Activated CD4-positive, alpha-beta T cell treated with anti-CD3 and anti-CD28 coated beads for 4 hours (primary cell): ENCODE results near the gene AACS.
"Not testable (repeated sequence)": the region's sequence is repeated elsewhere in the genome, so short reads cannot be mapped to it uniquely, and the experiment has no call there.

ENCODE experiments used
- DNase-seq, 2 donors: peaks; one replicate each; pipeline ENCODE4 v3.0.0-alpha.2; 2020

Gene AACS

GRCh38 chr12:125128439-125129178 lies 63.4 kb downstream of the AACS start:
- no peak for DNase-seq

- DNase-seq: no peak
These were observed 63.9 kb downstream of the AACS start for GRCh38 chr12:125129179-125129571.

- no peak for DNase-seq
These were observed 64.5 kb downstream of the AACS start for GRCh38 chr12:125129591-125130255.

GRCh38 chr12:125131958-125132357 lies 66.7 kb downstream of the AACS start:
- no peak for DNase-seq

GRCh38 chr12:125132698-125133400 lies 67.6 kb downstream of the AACS start:
- DNase-seq: no peak

GRCh38 chr12:125133616-125134015 lies 68.4 kb downstream of the AACS start:
- DNase-seq: no peak

GRCh38 chr12:125134576-125134975 lies 69.3 kb downstream of the AACS start:
- no peak for DNase-seq

GRCh38 chr12:125135906-125136305 lies 70.7 kb downstream of the AACS start:
- no peak for DNase-seq

GRCh38 chr12:125136702-125137101 lies 71.5 kb downstream of the AACS start:
- DNase-seq: no peak

- no peak for DNase-seq
These were observed 72.6 kb downstream of the AACS start for GRCh38 chr12:125137766-125138344.

- no peak for DNase-seq
These were observed 75.3 kb downstream of the AACS start for GRCh38 chr12:125140279-125141209.

- not testable (repeated sequence) for DNase-seq
These were observed 76.0 kb downstream of the AACS start for GRCh38 chr12:125141210-125141573.

GRCh38 chr12:125142601-125143000 lies 77.4 kb downstream of the AACS start:
- DNase-seq: no peak

- no peak for DNase-seq
These were observed 78.3 kb downstream of the AACS start for GRCh38 chr12:125143491-125143890.

- DNase-seq: no peak
These were observed 80.0 kb downstream of the AACS start for GRCh38 chr12:125145196-125145595.

GRCh38 chr12:125148316-125148715 lies 83.1 kb downstream of the AACS start:
- DNase-seq: no peak

- DNase-seq: no peak
These were observed 84.2 kb downstream of the AACS start for GRCh38 chr12:125149160-125150108.

- DNase-seq: no peak
These were observed 86.0 kb downstream of the AACS start for GRCh38 chr12:125151284-125151683.

GRCh38 chr12:125152463-125152862 lies 87.2 kb downstream of the AACS start:
- no peak for DNase-seq

- DNase-seq: no peak
These were observed 90.1 kb downstream of the AACS start for GRCh38 chr12:125155366-125155765.

- no peak for DNase-seq
These were observed 91.9 kb downstream of the AACS start for GRCh38 chr12:125157177-125157576.
